Naive thymus-derived CD4-positive, alpha-beta T cell (primary cell): ENCODE results near the gene XKR7. TPM values are rescaled to one million over a fixed set of nuclear protein-coding genes. Genes with fewer than 3 reads are reported as not detected.

Experiments
- ATAC-seq: fragments of 150-1000 bp; cut with Tn5 transposase; 2 replicates; pipeline ENCODE4 v1.10.0; 2021; ENCODE audit warnings: mild to moderate bottlenecking, moderate library complexity
- CTCF ChIA-PET: fragments of 350-600 bp; sonication (Branson Sonifier 250); formaldehyde crosslinking; loops from one replicate; lab custom pipeline; 2021; ENCODE audit warnings: antibody characterized with exemption; lab: Charles Lee
- POLR2A ChIA-PET: fragments of 350-600 bp; sonication (Branson Sonifier 250); formaldehyde crosslinking; loops from one replicate; lab custom pipeline; 2021; ENCODE audit warnings: antibody characterized with exemption, inconsistent platforms; lab: Charles Lee
- DNase-seq, 9 donors: peaks; one replicate each; pipeline versions ENCODE4 v3.0.0 to v3.0.0-alpha.2; 2020 to 2022; ENCODE audit warnings: mixed read lengths in 1 of 9
- H3K27ac ChIP-seq: one replicate; pipeline ENCODE4 v1.7.0; 2013; ENCODE audit warnings: mild to moderate bottlenecking, low read depth, low read length, moderate library complexity
- H3K27me3 ChIP-seq, 2 donors: one replicate each; pipeline ENCODE4 v1.7.0; 2013; ENCODE audit warnings: low read length in 2 of 2, mild to moderate bottlenecking in 2 of 2, moderate library complexity in 2 of 2; ENCODE audit not compliant: control insufficient read depth in 2 of 2, insufficient read depth in 2 of 2
- H3K36me3 ChIP-seq, 3 experiments: 1 replicate in 2 of 3; 2 replicates in 1 of 3; pipeline ENCODE4 v1.7.0; 2013; ENCODE audit warnings: low read length in 3 of 3, mild to moderate bottlenecking in 3 of 3, moderate library complexity in 1 of 3; ENCODE audit not compliant: insufficient read depth in 3 of 3, control insufficient read depth in 2 of 3
- H3K4me1 ChIP-seq, 2 donors: one replicate each; pipeline ENCODE4 v1.7.0; 2013; ENCODE audit warnings: low read length in 2 of 2, mild to moderate bottlenecking in 2 of 2, moderate library complexity in 1 of 2; ENCODE audit not compliant: control insufficient read depth in 2 of 2, insufficient read depth in 2 of 2
- H3K4me3 ChIP-seq: 2 replicates; pipeline ENCODE4 v1.7.0; 2013; ENCODE audit warnings: mild to moderate bottlenecking, low read length
- H3K9me3 ChIP-seq, 3 experiments: 1 replicate in 2 of 3; 2 replicates in 1 of 3; pipeline ENCODE4 v1.7.0; 2013; ENCODE audit warnings: low read length in 3 of 3; ENCODE audit not compliant: control insufficient read depth in 2 of 3
- H3K27ac Mint-ChIP-seq, 9 donors: one replicate each; pipeline ENCODE4 v1.8.0; 2020 to 2022; ENCODE audit warnings: mixed read lengths in 9 of 9, mild to moderate bottlenecking in 8 of 9, moderate library complexity in 5 of 9, inconsistent platforms in 2 of 9
- H3K27me3 Mint-ChIP-seq, 5 donors: one replicate each; pipeline ENCODE4 v1.8.0; 2021 to 2022; ENCODE audit warnings: mixed read lengths in 5 of 5, mild to moderate bottlenecking in 1 of 5
- H3K36me3 Mint-ChIP-seq, 5 donors: one replicate each; pipeline ENCODE4 v1.8.0; 2020 to 2022; ENCODE audit warnings: mixed read lengths in 5 of 5, mild to moderate bottlenecking in 3 of 5, inconsistent platforms in 1 of 5
- H3K4me1 Mint-ChIP-seq, 7 donors: one replicate each; pipeline ENCODE4 v1.8.0; 2020 to 2022; ENCODE audit warnings: mixed read lengths in 7 of 7, mild to moderate bottlenecking in 3 of 7, inconsistent platforms in 1 of 7
- H3K4me3 Mint-ChIP-seq, 10 donors: one replicate each; pipeline ENCODE4 v1.8.0; 2020 to 2022; ENCODE audit warnings: mild to moderate bottlenecking in 10 of 10, mixed read lengths in 10 of 10, moderate library complexity in 6 of 10, inconsistent platforms in 2 of 10
- H3K9me3 Mint-ChIP-seq, 11 donors: one replicate each; pipeline ENCODE4 v1.8.0; 2020 to 2022; ENCODE audit warnings: mixed read lengths in 11 of 11, mild to moderate bottlenecking in 4 of 11, inconsistent platforms in 1 of 11, moderate library complexity in 1 of 11
- intact Hi-C, 2 donors: fragments of 100-400 bp; cut with micrococcal nuclease; formaldehyde crosslinking; loops; one replicate each; pipeline ENCODE4 v1.15.1; 2023
- polyA plus RNA-seq, 2 donors: library from polyadenylated mRNA; unstranded; fragments of 300-500 nt; fragmentation: Illumina TruSeq; gene quantifications; one replicate each; pipeline ENCODE4 v1.2.3, GENCODE V29; 2021
- total RNA-seq, 6 experiments: library from RNA in 5 of 6; stranded (reverse) in 5 of 6; gene quantifications; 1 replicate in 5 of 6; 2 replicates in 1 of 6; pipeline ENCODE4 v1.2.3 and lab custom pipeline; 2021 to 2026

The XKR7 gene
- total and polyA plus RNA-seq, 7 experiments from 2014 or later: 0.05 TPM; not detected in 6

DNA sequence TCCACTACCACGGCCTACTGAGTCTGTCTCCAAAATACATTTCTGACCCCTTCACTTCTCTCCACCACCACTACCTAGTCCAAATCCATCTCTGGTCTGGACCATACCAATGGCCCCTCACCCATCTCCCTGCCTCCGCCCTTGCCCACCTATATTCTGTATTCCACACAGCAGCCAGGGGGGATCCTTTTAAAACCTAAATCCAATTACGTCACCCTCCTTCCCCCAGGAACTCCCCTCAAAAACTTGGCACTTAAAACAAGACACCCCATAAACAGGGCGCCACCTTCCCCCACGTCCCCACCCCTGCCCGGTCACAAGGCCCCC is 16.8 kb upstream of the XKR7 start:
- Mint-ChIP-seq H3K4me1 (peaks cover 17 to 37% (median 35%) of the 10 kb centered on the region in 7 donors), H3K9me3 (peaks cover 0 to 5% (median 0%) of the 10 kb centered on the region in 11 donors), H3K27me3 (peaks cover 4 to 10% (median 10%) of the 10 kb centered on the region in 5 donors), H3K27ac (peak overlapping the region; percentile 88 to 99 (median 96)), H3K4me3 (peak overlapping the region; percentile 90 to 100 (median 98)), H3K36me3 (peaks cover 3 to 24% (median 22%) of the 10 kb centered on the region in 5 donors)
- Histone ChIP-seq H3K27me3 (no peaks in the 10 kb centered on the region), H3K36me3 (peaks cover 14 to 41% (median 15%) of the 10 kb centered on the region in 3 experiments), H3K27ac (peak overlapping the region; percentile 76), H3K9me3 (peaks cover 0 to 5% (median 0%) of the 10 kb centered on the region in 3 experiments), H3K4me1 (peaks cover 6 to 12% of the 10 kb centered on the region in 2 donors), H3K4me3 (peak overlapping the region; percentile 90)
- ChIA-PET CTCF (interaction anchor here (0.7 to 3.1 kb wide), 6 partner anchors 9 to 128 kb away, joined by 3 to 11 read pairs (median 4); no protein-coding TSS in a partner anchor), POLR2A (interaction anchor here (0.9 to 1.3 kb wide), 3 partner anchors 9 to 99 kb away, joined by 3 to 4 read pairs (median 3); no protein-coding TSS in a partner anchor)
- ATAC-seq (no peak), DNase-seq (peak in 1 of 9 donors; percentile 7)
- intact Hi-C loops: no loop called here

DNA sequence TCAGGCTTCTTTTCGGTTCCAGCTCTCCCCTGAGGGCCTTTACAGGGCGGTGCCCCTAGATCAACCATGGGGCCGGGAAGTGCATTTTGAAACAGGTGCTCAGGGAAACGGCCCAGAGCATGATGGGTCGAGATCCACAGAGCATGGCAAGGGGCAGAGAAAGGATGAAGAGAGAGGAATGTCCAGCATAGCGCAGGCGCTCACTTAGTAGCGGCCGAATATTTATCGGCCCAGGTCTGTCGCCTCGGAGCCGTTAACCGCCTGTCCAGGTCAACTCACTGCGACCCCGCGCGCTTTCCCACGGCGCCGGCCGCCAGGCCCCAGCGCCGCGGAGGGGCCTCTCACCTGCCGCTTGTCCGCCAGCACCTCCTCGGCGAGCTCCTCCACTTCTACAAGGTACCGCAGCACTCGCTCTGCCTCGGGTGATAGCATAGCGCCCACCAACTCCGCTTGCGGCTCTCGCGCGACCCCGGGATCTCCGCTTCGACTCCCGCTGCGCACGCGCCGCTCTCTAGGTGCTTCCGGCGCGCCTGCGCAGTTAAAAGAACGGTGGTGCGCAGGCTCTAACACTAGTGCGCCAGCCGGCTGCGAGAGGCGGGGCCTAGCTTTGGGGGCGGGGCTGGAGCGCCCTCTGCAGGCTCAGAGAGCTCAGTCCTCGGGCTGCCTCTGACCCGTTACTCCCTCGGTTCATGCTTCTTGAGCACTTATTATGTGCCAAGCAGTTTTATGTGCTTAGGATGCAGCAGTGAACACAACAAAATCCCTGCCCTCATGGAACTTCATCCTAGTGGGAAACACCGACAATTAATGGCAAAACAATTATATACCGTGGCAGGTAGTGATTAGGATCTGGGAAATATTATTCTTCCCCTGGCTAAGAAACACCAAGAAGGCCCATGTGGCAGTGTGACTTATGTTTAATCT is 16.2 kb upstream of the XKR7 start, which contains the start of gene PDRG1:
Gene PDRG1, minus strand, starts transcription at position 517 of the 924 bp plus-strand sequence. Its CDS starts 85 bp downstream, at position 432.
- Mint-ChIP-seq H3K36me3 (peaks cover 3 to 24% (median 18%) of the 10 kb centered on the region in 5 donors), H3K4me3 (peak within 1 kb of the TSS; percentile 90 to 100 (median 98)), H3K27me3 (peaks cover 9 to 17% (median 13%) of the 10 kb centered on the region in 5 donors), H3K4me1 (peaks cover 17 to 37% (median 35%) of the 10 kb centered on the region in 7 donors), H3K9me3 (peaks cover 0 to 5% (median 0%) of the 10 kb centered on the region in 11 donors), H3K27ac (peak within 1 kb of the TSS; percentile 88 to 99 (median 96))
- Histone ChIP-seq H3K4me1 (peaks cover 6 to 12% of the 10 kb centered on the region in 2 donors), H3K4me3 (peak within 1 kb of the TSS; percentile 90), H3K9me3 (peaks cover 0 to 5% (median 0%) of the 10 kb centered on the region in 3 experiments), H3K36me3 (peaks cover 9 to 35% (median 10%) of the 10 kb centered on the region in 3 experiments), H3K27ac (peak within 1 kb of the TSS; percentile 76), H3K27me3 (no peaks in the 10 kb centered on the region)
- DNase-seq (peak; percentile 92 to 99 (median 97)), ATAC-seq (peak; percentile 100)
- ChIA-PET CTCF (interaction anchor here (0.6 to 3.1 kb wide), 10 partner anchors 9 to 139 kb away, joined by 3 to 16 read pairs (median 5); no protein-coding TSS in a partner anchor), POLR2A (interaction anchor here (0.9 to 1.1 kb wide), 2 partner anchors 90 to 99 kb away, joined by 3 read pairs; no protein-coding TSS in a partner anchor)
- intact Hi-C loops: loop anchor here (1.0 to 2.0 kb wide), 11 partner anchors 17 to 255 kb away; partner anchors contain the start of genes TM9SF4 (in 2 of the 2), XKR7 (in 2 of the 2), PLAGL2 (in 1 of the 2) and POFUT1 (in 1 of the 2)

DNA sequence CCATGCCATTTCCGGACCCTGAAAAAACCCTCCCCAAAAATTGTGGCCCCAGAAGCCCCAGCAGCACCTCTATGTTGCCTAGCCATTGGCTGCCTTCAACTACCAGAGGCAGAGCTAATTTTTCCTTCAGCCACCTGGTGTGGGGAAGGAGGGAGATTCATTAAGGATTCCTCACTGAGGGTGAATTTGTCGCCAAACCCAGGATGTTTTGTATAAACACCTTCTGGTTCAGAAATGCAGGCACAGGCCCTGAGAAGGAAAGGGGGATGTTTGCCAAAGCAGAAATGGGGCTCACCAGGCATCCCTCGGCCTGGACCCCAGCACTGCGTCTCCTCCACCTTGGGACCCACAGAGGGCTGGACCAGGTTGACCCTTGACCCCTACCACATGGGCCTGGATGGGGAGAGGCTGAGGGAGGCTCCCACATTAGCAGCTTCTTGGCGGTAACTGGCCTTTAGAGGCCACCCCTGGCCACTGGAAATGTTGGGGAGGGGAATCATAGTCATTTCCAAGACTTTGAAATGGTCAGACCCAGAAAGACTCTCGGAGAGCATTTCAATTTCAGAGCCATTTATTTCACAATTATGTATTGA is 14.3 kb upstream of the XKR7 start:
- H3K27ac ChIP-seq: no peak overlapping the region
- intact Hi-C loops: loop anchor here (2.0 kb wide), 3 partner anchors 65 to 253 kb away; partner anchors contain the start of genes PLAGL2 (in 1 of the 2), POFUT1 (in 1 of the 2) and TM9SF4 (in 1 of the 2)
- H3K27me3 Mint-ChIP-seq: peaks cover 14 to 18% (median 17%) of the 10 kb centered on the region in 5 donors
- no peak overlapping the region for H3K4me3 ChIP-seq
- H3K4me1 ChIP-seq: peaks cover 6 to 12% of the 10 kb centered on the region in 2 donors
- ATAC-seq (no peak), DNase-seq (no peak)
- peaks cover 0 to 16% (median 0%) of the 10 kb centered on the region in 3 experiments for H3K36me3 ChIP-seq
- H3K27ac Mint-ChIP-seq: no peak overlapping the region
- no peaks in the 10 kb centered on the region for H3K9me3 ChIP-seq
- H3K9me3 Mint-ChIP-seq: peaks cover 0 to 1% (median 0%) of the 10 kb centered on the region in 11 donors
- H3K36me3 Mint-ChIP-seq: peaks cover 3 to 15% (median 11%) of the 10 kb centered on the region in 5 donors
- ChIA-PET POLR2A (interaction anchor here (0.5 kb wide), 1 partner anchor 70 kb away, joined by 3 read pairs; no protein-coding TSS in a partner anchor), CTCF (interaction anchor here (3.1 kb wide), 1 partner anchor 131 kb away, joined by 11 read pairs; no protein-coding TSS in a partner anchor)
- H3K27me3 ChIP-seq: no peaks in the 10 kb centered on the region
- H3K4me3 Mint-ChIP-seq: peak overlapping the region in 1 of 10 donors; percentile 41
- peaks cover 17 to 36% (median 34%) of the 10 kb centered on the region in 7 donors for H3K4me1 Mint-ChIP-seq

DNA sequence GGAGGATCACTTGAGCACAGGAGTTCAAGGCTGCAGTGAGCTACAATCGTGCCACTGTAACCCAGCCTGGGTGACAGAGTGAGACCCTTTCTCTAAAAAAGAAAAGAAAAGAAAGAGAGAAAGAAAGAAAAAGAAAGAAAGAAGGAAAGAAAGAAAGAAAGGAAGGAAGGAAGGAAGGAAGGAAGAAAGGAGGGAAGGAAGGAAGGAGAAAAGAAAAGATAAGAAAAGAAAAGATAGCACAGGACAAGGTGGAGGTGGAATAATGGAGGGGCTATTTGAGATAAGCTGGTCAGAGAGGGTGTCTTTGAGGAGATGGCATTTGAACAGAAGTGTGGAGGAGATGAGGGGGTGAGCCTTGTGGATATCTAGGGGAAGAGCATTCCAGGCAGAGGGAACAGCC is 13.5 kb upstream of the XKR7 start:
- H3K4me3 ChIP-seq: no peak overlapping the region
- H3K27ac Mint-ChIP-seq: no peak overlapping the region
- ChIA-PET CTCF (interaction anchor here (1.2 kb wide), 1 partner anchor 9 kb away, joined by 3 read pairs; no protein-coding TSS in a partner anchor), POLR2A (no interaction called here)
- H3K36me3 ChIP-seq: peaks cover 0 to 12% (median 0%) of the 10 kb centered on the region in 3 experiments
- no peak overlapping the region for H3K27ac ChIP-seq
- H3K36me3 Mint-ChIP-seq: peaks cover 0 to 10% (median 5%) of the 10 kb centered on the region in 5 donors
- no peak for DNase-seq
- intact Hi-C loops: no loop called here
- peaks cover 13 to 28% (median 27%) of the 10 kb centered on the region in 7 donors for H3K4me1 Mint-ChIP-seq
- no peaks in the 10 kb centered on the region for H3K9me3 ChIP-seq
- H3K4me3 Mint-ChIP-seq: no peak overlapping the region
- H3K27me3 ChIP-seq: no peaks in the 10 kb centered on the region
- H3K27me3 Mint-ChIP-seq: peaks cover 19 to 24% (median 22%) of the 10 kb centered on the region in 5 donors
- H3K9me3 Mint-ChIP-seq: peaks cover 0 to 1% (median 0%) of the 10 kb centered on the region in 11 donors
- no peak for ATAC-seq
- H3K4me1 ChIP-seq: peaks cover 6 to 12% of the 10 kb centered on the region in 2 donors

DNA sequence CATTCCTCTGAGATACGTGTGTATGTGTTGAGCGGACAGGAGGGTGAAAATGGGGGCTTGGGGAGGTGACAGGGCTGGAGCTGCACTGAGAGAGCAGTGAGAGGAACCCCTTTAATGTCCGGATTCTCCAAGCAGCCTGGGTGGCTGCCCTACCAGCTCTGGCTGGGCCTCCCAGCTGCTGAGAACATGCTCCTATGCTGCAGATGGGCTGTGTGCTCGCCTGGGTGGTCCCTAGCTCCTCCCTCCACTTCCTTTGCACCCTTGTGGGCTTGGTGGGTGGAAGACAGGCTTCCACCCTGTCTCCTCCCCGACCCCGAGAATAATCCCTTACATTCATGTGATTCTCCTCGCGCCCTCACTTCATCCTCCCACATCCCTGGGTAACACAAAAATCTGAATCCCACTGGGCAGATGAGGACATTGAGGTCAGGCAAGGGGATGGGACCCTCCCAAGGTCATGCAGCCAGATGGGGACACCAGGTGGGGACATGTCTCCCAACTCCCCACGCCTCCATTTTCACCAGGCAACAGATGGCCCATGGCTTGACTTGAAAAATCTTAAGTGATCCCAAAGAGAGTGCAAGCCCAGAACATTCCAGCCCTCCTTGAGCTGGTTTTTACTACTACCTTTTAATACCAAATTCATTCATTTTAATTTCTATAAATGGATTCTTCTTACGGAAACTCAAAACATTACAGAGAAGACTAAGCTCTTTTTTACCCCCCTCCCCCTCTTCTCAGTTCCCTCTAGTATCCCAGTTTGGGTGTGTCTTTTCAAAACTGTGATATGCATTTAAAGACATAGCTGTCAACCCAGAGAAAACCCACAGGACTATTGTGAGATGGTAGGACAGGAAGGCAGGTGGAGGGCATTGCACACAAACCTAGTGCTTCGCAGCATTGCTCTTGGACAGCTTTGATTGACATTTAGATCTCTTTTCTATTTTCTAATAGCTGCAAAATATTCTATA is 11.1 kb upstream of the XKR7 start:
- Histone ChIP-seq H3K4me3 (no peak overlapping the region), H3K27ac (no peak overlapping the region), H3K9me3 (no peaks in the 10 kb centered on the region), H3K27me3 (no peaks in the 10 kb centered on the region), H3K36me3 (no peaks in the 10 kb centered on the region), H3K4me1 (no peaks in the 10 kb centered on the region)
- intact Hi-C loops: no loop called here
- Mint-ChIP-seq H3K27me3 (peaks cover 21 to 35% (median 32%) of the 10 kb centered on the region in 5 donors), H3K4me3 (no peak overlapping the region), H3K36me3 (peaks cover 0 to under 1% (median 0%) of the 10 kb centered on the region in 5 donors), H3K27ac (no peak overlapping the region), H3K4me1 (peaks cover 0 to 5% (median 5%) of the 10 kb centered on the region in 7 donors), H3K9me3 (peaks cover 0 to 2% (median 0%) of the 10 kb centered on the region in 11 donors)
- ChIA-PET CTCF (interaction anchor here (0.7 kb wide), 1 partner anchor 135 kb away, joined by 3 read pairs; no protein-coding TSS in a partner anchor), POLR2A (no interaction called here)
- ATAC-seq: no peak
- no peak for DNase-seq
